ENCODE data around the gene HTD2. TPM values are rescaled to one million over a fixed set of nuclear protein-coding genes. Genes with fewer than 3 reads are reported as not detected.
"Not testable (repeated sequence)": the region's sequence is repeated elsewhere in the genome, so short reads cannot be mapped to it uniquely, and the experiment has no call there.

HTD2 gene
- total RNA-seq, 6 donors from 2014 or later: 7.1 to 14.7 (median 9.0) TPM; not detected in 1

- H3K36me3 ChIP-seq: peaks cover 0 to 47% (median 10%) of the 10 kb centered on the region in 4 donors
- WGBS, 2 donors: 80 to 89% methylated on average over 7 of the region's 7 CpGs
- no peak overlapping the region for H3K27ac ChIP-seq
- ATAC-seq (ENCODE audit: low FRiP score in 2 of 2) (no peak), DNase-seq (no peak)
- TF ChIP-seq POLR2A (IDR thresholded peaks at IDR 0.05): no peak
- TF ChIP-seq POLR2AphosphoS5 (IDR thresholded peaks at IDR 0.05): no peak
- TF ChIP-seq, protein P1, sequence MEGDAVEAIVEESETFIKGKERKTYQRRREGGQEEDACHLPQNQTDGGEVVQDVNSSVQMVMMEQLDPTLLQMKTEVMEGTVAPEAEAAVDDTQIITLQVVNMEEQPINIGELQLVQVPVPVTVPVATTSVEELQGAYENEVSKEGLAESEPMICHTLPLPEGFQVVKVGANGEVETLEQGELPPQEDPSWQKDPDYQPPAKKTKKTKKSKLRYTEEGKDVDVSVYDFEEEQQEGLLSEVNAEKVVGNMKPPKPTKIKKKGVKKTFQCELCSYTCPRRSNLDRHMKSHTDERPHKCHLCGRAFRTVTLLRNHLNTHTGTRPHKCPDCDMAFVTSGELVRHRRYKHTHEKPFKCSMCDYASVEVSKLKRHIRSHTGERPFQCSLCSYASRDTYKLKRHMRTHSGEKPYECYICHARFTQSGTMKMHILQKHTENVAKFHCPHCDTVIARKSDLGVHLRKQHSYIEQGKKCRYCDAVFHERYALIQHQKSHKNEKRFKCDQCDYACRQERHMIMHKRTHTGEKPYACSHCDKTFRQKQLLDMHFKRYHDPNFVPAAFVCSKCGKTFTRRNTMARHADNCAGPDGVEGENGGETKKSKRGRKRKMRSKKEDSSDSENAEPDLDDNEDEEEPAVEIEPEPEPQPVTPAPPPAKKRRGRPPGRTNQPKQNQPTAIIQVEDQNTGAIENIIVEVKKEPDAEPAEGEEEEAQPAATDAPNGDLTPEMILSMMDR (IDR thresholded peaks at IDR 0.05): no peak
- TF ChIP-seq EP300 (IDR thresholded peaks at IDR 0.05): no peak
- no peaks in the 10 kb centered on the region for H3K27me3 ChIP-seq
- H3K4me1 ChIP-seq: no peaks in the 10 kb centered on the region
- no peak overlapping the region for H3K4me3 ChIP-seq
- H3K9me3 ChIP-seq: no peaks in the 10 kb centered on the region
These were observed 21.0 kb upstream of the HTD2 start for GRCh38 chr3:58285334-58285733.

- Histone ChIP-seq H3K27me3 (no peaks in the 10 kb centered on the region), H3K4me1 (no peaks in the 10 kb centered on the region), H3K4me3 (no peak overlapping the region), H3K27ac (no peak overlapping the region), H3K36me3 (peaks cover 0 to 28% (median 7%) of the 10 kb centered on the region in 4 donors), H3K9me3 (no peaks in the 10 kb centered on the region)
- DNase-seq (no peak), ATAC-seq (ENCODE audit: low FRiP score in 2 of 2) (no peak)
- no peak for TF ChIP-seq EP300 (IDR thresholded peaks at IDR 0.05)
- TF ChIP-seq POLR2A (IDR thresholded peaks at IDR 0.05): no peak
- TF ChIP-seq, protein P1 (IDR thresholded peaks at IDR 0.05): no peak
- TF ChIP-seq POLR2AphosphoS5 (IDR thresholded peaks at IDR 0.05): no peak
- 91 to 99% methylated on average over 6 of the region's 6 CpGs for WGBS, 2 donors
These were observed 19.0 kb upstream of the HTD2 start for GRCh38 chr3:58287354-58287753.

- H3K4me3 ChIP-seq: no peak overlapping the region
- TF ChIP-seq EP300 (IDR thresholded peaks at IDR 0.05) (no peak), POLR2A (IDR thresholded peaks at IDR 0.05) (no peak), POLR2AphosphoS5 (IDR thresholded peaks at IDR 0.05) (no peak)
- TF ChIP-seq, protein P1 (IDR thresholded peaks at IDR 0.05): no peak
- ATAC-seq (ENCODE audit: low FRiP score in 2 of 2): no peak
- H3K9me3 ChIP-seq: no peaks in the 10 kb centered on the region
- H3K4me1 ChIP-seq: no peaks in the 10 kb centered on the region
- no peak overlapping the region for H3K27ac ChIP-seq
- no peaks in the 10 kb centered on the region for H3K27me3 ChIP-seq
- WGBS, 2 donors: 92 to 93% methylated on average over 4 of the region's 4 CpGs
- H3K36me3 ChIP-seq: peaks cover 0 to 24% (median 8%) of the 10 kb centered on the region in 4 donors
- DNase-seq: no peak
These were observed 18.1 kb upstream of the HTD2 start for GRCh38 chr3:58288011-58288728.

DNA sequence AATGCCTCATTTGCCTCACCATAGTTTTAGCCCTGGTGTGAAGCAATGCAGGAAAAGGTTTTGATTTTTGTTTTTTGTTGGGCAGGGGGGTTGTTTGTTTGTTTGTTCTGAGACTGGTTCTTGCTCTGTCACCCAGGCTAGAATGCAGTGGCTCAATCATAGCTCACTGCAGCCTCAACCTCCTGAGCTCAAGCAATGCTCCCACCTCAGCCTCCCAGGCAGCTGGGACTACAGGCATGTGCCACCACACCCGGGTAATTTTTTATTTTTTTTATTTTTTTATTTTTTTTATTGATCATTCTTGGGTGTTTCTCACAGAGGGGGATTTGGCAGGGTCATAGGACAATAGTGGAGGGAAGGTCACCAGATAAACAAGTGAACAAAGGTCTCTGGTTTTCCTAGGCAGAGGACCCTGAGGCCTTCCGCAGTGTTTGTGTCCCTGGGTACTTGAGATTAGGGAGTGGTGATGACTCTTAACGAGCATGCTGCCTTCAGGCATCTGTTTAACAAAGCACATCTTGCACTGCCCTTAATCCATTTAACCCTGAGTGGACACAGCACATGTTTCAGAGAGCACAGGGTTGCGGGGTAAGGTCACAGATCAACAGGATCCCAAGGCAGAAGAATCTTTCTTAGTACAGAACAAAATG, 17.2 kb upstream of the HTD2 start:
- DNase-seq; H3K9me3 ChIP-seq; H3K4me3 ChIP-seq; H3K27ac ChIP-seq; H3K4me1 ChIP-seq; H3K27me3 ChIP-seq; ATAC-seq (ENCODE audit: low FRiP score in 2 of 2): not testable (repeated sequence)
- H3K36me3 ChIP-seq: peaks cover 0 to 28% (median 10%) of the 10 kb centered on the region in 4 donors
- WGBS, 2 donors: 73% methylated on average over 3 of the region's 4 CpGs

- DNase-seq: peak in 1 of 2 donors; percentile 69
- H3K4me3 ChIP-seq; H3K27me3 ChIP-seq; H3K9me3 ChIP-seq; H3K4me1 ChIP-seq; ATAC-seq (ENCODE audit: low FRiP score in 2 of 2); H3K27ac ChIP-seq: not testable (repeated sequence)
- peaks cover 0 to 24% (median 7%) of the 10 kb centered on the region in 4 donors for H3K36me3 ChIP-seq
- 100% methylated on average over 11 of the region's 33 CpGs; no CpG with 5 or more reads in 1 of the 2 donors for WGBS, 2 donors
These were observed 15.9 kb upstream of the HTD2 start for GRCh38 chr3:58290446-58290845.
